Breast epithelium (tissue), 3 donors: ENCODE data around the gene CALU.

Experiments
- POLR2A ChIP-seq: fragments of 450-650 bp; IDR thresholded peaks from one replicate; pipeline ENCODE4 v1.6.1; 2016; ENCODE audit warnings: antibody characterized with exemption, mild to moderate bottlenecking, moderate library complexity
- TF ChIP-seq, protein P1 (sequence below), 3 donors: fragments of 450-650 bp; IDR thresholded peaks; one replicate each; pipeline ENCODE4 v1.5.1; 2016 to 2017; ENCODE audit warnings: antibody characterized with exemption in 3 of 3, mild to moderate bottlenecking in 3 of 3, moderate library complexity in 3 of 3

GRCh38 chr7:128767475-128768110 lies 28.4 kb downstream of the CALU start:
- TF ChIP-seq POLR2A = no peak
- TF ChIP-seq, protein P1, sequence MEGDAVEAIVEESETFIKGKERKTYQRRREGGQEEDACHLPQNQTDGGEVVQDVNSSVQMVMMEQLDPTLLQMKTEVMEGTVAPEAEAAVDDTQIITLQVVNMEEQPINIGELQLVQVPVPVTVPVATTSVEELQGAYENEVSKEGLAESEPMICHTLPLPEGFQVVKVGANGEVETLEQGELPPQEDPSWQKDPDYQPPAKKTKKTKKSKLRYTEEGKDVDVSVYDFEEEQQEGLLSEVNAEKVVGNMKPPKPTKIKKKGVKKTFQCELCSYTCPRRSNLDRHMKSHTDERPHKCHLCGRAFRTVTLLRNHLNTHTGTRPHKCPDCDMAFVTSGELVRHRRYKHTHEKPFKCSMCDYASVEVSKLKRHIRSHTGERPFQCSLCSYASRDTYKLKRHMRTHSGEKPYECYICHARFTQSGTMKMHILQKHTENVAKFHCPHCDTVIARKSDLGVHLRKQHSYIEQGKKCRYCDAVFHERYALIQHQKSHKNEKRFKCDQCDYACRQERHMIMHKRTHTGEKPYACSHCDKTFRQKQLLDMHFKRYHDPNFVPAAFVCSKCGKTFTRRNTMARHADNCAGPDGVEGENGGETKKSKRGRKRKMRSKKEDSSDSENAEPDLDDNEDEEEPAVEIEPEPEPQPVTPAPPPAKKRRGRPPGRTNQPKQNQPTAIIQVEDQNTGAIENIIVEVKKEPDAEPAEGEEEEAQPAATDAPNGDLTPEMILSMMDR (IDR thresholded peaks at IDR 0.05) = no peak
